ENCODE data around the gene CFAP58.

Gene CFAP58

DNA sequence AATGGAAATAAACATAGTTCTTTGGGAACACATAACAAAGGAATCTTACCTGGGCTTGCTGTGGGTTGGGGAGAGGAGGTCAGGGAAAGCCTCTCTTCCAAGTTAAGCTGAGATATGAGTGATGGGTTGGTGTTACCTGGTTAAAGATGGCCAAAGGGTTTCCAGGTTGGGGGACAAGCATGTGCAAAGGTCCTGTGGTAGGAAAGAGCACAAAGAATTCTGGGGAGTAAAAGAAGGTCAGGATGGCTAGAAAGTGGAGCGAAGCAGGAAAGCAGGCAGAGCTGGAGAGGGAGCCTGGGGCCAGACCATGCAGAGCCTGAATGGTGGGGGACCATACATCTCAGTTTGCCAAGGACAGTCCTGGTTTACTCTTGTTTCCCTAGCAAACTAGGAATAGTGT lies 133.2 kb downstream of the CFAP58 start:
- no peak for DNase-seq (ENCODE audit: low spot score)

DNA sequence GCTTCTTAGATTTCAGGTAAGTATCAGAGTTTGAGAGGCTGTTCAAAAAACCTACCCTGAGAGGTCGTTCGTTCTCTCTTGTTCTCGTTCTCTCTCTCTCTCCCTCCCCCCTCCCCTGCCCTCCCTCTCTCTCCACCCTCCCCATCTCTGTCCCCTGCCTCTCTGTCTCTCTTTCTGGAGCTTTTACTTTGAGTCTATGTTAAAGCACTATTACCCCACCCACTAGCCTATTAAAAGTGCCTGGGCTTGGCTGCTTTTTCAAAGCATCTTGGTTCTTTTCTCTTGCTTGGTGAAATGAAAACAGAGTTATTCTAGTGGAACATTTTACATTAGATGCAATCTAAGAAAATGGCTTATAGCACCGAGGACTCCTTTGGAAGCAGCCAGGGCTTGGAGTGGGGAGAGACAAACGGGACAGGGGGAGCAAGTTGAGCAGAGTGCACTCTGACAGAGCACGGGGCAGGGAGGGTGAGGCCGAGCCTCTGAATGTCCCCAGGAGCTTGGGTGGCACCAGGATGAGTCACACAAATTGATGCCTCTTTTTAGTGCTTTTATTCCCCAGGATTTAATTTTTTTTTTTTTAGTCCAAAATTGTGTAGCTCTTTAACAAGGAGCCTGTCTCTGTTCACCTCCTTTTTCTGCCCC lies 134.3 kb downstream of the CFAP58 start:
- no peak for DNase-seq (ENCODE audit: low spot score)

DNA sequence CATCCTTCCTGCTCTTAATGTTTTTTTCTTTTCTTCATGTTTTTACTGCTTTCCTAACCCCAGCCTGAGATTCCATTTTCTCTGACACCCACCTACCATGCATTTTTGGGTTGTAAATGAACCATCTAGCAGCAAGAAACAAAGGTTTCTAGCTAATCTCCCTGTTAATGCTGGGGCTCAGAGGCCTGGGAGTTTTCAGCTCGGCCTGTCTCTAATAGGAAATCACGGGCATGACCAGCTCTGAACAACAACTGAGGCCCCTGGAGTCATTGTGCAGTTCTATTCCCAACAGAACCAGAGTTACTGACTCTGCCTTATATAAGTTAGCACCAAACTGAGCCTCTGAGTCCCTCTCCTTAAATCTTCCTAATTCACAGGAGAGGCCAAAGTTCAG lies 134.8 kb downstream of the CFAP58 start:
- no peak for DNase-seq (ENCODE audit: low spot score)

DNA sequence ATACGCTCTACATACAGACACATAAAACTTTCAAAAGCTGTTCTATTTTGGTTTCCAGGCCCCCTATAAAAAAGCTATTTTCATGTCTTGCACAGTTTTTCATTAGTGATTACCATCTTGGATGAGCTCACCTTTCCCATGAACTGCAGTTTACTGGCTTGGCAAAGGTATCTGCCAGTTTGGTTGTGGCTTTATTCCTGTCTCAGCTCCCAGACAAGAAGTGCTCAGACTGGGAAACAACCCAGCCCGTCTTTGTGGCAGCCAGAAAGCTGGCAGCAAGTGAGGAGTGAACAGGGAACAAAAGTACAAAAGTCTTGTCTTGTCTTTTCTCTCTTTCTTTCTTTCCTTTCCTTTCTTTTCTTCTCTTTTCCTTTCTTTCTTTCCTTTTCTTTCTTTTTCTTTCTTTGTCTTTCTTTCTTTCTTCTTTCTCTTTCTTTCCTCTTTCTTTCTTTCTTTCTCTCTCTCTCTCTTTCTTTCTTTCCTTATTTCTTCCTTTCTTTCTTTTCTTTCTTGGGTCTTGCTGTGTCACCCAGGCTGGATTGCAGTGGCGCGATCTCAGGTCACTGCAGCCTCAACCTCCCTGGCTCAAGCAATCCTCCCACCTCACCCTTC lies 138.8 kb downstream of the CFAP58 start:
- DNase-seq (ENCODE audit: low spot score) = no peak

DNA sequence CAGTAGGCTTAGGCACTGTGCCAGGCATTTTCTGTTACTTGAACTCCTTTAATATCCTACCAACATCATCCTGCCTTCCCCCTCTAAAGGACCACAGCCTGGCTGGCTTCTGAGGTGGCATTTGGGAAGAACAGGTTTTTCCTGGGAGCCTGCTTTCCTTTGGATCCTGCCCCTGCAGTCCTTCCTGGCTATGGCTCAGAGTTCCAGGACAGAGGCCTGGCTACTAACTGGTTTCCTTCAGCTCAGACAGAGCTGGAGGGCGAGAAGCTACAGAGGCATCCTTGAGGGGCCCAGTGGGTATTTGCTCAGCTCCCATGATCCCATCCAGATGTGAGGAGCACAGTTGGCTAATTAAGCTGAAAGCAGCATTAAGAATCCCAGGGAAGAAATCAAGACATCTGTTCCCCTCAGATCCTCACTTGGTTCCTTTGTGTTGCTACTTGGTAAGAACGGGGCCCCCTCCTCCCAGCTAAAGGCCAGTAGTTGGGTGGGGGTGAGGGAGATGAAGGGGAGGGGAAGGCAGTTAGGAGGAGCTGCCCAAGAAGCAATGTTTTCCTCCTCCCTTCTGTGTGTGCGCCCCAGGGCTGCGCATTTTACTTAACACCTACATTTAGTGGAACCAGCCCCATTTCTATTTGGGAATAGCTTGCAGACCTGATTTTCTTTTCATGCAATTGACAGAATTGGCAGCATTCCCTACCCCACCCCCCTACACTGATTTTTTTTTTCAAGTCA lies 144.9 kb downstream of the CFAP58 start:
- DNase-seq (ENCODE audit: low spot score) = no peak

DNA sequence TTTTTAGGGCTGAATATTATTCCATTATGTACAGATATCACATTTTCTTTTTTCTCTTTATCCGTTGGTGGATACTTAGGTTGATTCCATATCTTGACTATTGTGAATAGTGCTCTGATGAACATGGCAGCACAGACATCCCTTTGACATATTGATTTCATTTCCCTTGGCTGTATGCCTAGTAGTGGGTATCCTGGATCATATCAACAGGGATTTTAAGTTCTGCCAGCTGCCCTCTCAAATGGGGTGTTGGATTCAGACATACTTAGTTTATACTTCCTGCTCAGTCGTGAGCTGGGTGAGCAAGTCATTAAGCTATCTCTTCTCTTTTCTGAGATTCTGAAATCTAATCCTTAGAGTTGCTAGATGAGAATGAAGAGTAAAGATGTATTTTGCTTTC lies 147.8 kb downstream of the CFAP58 start:
- DNase-seq (ENCODE audit: low spot score) = no peak

DNA sequence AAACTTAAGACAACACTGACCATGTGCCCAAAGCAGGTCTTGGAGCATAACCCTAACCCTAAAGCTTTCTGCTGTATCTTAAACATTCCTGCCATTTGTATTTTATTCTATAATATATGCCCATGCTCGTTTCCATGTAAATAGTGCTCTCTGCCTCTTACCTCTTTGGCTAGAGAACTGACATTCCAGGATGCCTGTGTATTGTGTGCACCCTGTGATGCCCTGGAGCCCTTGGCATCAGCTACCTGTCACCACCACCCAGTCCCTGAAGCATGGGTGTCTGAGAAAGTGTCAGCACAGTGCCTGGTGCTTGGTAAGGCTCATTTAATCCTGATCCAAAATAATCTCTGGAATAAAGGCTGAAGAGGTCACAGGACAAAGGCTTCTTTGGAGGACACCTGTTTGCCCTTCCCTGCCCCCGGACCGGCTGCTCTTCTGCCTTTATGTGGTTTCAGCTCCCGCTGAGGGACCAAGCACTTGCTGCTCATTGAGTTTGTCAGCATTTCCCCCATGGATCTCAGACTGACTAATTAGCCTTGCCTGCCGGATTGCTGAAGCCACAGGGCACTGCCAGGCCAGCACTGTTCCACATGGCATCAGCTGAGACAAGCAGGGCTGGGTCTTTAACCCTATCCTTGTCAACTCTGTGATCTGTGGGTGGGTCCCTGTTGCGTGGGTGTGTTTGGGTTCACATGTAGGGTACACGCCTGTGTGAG lies 148.4 kb downstream of the CFAP58 start:
- no peak for DNase-seq (ENCODE audit: low spot score)

DNA sequence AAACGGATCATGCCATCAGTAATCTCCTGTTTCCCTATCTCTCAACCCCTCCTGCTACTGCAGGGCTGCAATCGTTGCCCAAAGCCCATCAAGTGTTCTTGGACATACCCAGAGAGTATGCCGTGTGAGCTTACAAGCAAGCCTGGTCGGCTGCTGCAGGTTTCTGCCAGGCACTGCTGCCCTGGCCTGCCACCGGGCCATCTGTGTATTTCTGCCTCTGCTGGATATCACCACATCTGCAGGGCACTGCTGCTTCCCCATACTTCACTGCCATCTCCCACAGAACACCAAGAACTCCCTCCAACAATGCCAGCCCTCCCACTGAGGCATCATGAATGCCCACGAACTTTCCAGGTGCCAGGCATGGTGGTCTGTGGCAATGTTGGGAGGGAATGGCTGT lies 149.3 kb downstream of the CFAP58 start:
- DNase-seq (ENCODE audit: low spot score) = no peak
